ENCODE results near the gene LTA.
A peak's percentile ranks its signal among the peaks of the same experiment; 100 is the strongest.

Gene LTA
- 0 to 6.2 (median 1.2) reads per million in 17 experiments for total RNA-seq

GRCh38 chr6:31572041-31572911, at the start of gene LTA:
Gene LTA (plus strand): TSS chr6:31572289. CDS start chr6:31572743, 454 bp downstream.
- DNase-seq = no peak

GRCh38 chr6:31525553-31525931, 46.5 kb upstream of the LTA start:
- no peak for DNase-seq

- DNase-seq = no peak
Measured at GRCh38 chr6:31525932-31526591, 46.0 kb upstream of the LTA start.

- no peak for DNase-seq
Measured at GRCh38 chr6:31528307-31528777, 43.7 kb upstream of the LTA start.

- no peak for DNase-seq
Measured at GRCh38 chr6:31528821-31529328, 43.2 kb upstream of the LTA start, which contains the start of gene MCCD1. Gene MCCD1 (plus strand): TSS chr6:31528962. CDS start chr6:31529015, 53 bp downstream.

GRCh38 chr6:31529329-31530150, 42.5 kb upstream of the LTA start:
- no peak for DNase-seq

GRCh38 chr6:31530659-31531058, 41.4 kb upstream of the LTA start:
- no peak for DNase-seq

GRCh38 chr6:31531162-31531561, 40.9 kb upstream of the LTA start:
- DNase-seq = no peak

GRCh38 chr6:31531771-31532643, 40.1 kb upstream of the LTA start:
- no peak for DNase-seq

- no peak for DNase-seq
Measured at GRCh38 chr6:31532644-31533454, 39.2 kb upstream of the LTA start.

GRCh38 chr6:31533455-31533841, 38.6 kb upstream of the LTA start:
- no peak for DNase-seq

- DNase-seq = no peak
Measured at GRCh38 chr6:31534011-31534410, 38.1 kb upstream of the LTA start.

GRCh38 chr6:31534521-31535040, 37.5 kb upstream of the LTA start:
- no peak for DNase-seq

- no peak for DNase-seq
Measured at GRCh38 chr6:31535538-31536324, 36.4 kb upstream of the LTA start.

- no peak for DNase-seq
Measured at GRCh38 chr6:31538805-31539400, 33.2 kb upstream of the LTA start.

GRCh38 chr6:31540640-31541039, 31.4 kb upstream of the LTA start:
- DNase-seq = no peak

- peak; percentile 63 to 82 (median 68) for DNase-seq
Measured at GRCh38 chr6:31541059-31541657, 30.9 kb upstream of the LTA start.

GRCh38 chr6:31541658-31542521, 30.2 kb upstream of the LTA start, which contains the start of gene DDX39B:
Gene DDX39B (minus strand): TSS chr6:31542003. CDS start chr6:31540532, 1,471 bp downstream.
- DNase-seq = peak; percentile 97 to 99 (median 98)
